ENCODE measurements around the gene FAM193B. TPM values are rescaled to one million over a fixed set of nuclear protein-coding genes. Genes with fewer than 3 reads are reported as not detected.

FAM193B gene
- total and polyA plus RNA-seq, 2 of the 13 experiments (the other 11 are each of a cell fraction or from before 2014, with no cell fraction given): 21.2 to 40.9 TPM

- TF ChIP-seq ZNF496 (CRISPR knock-in tag; IDR thresholded peaks at IDR 0.05; ENCODE audit: insufficient replicate concordance) (no peak), HOXA9 (CRISPR knock-in tag; IDR thresholded peaks at IDR 0.05; ENCODE audit: borderline replicate concordance) (0 out of 2 replicates have a peak, but pooled peaks have one; percentile 55), ZNF800 (CRISPR knock-in tag; IDR thresholded peaks at IDR 0.05) (peak; percentile 64; the same call in 1 of the 2 replicates), THAP7 (CRISPR knock-in tag; IDR thresholded peaks at IDR 0.05) (peak; percentile 9; the same call in 1 of the 2 replicates), MBD4 (IDR thresholded peaks at IDR 0.05; ENCODE audit: borderline replicate concordance, low read length) (no peak), BRF2 (CRISPR knock-in tag; IDR thresholded peaks at IDR 0.05) (peak; percentile 71; the same call in 1 of the 2 replicates), HMGXB3 (CRISPR knock-in tag; IDR thresholded peaks at IDR 0.05; ENCODE audit: borderline replicate concordance) (no peak), NFKB2 (CRISPR knock-in tag; IDR thresholded peaks at IDR 0.05; ENCODE audit: borderline replicate concordance) (peak; percentile 79; the same call in 1 of the 2 replicates), ZNF567 (CRISPR knock-in tag; IDR thresholded peaks at IDR 0.05; ENCODE audit: borderline replicate concordance) (0 out of 2 replicates have a peak, but pooled peaks have one; percentile 32), ZNF792 (CRISPR knock-in tag; IDR thresholded peaks at IDR 0.05) (peak; percentile 67), NFE2L2 (IDR thresholded peaks at IDR 0.05; ENCODE audit: low read length) (0 out of 2 replicates have a peak, but pooled peaks have one; percentile 1), ZNF503 (CRISPR knock-in tag; IDR thresholded peaks at IDR 0.05) (0 out of 2 replicates have a peak, but pooled peaks have one; percentile 16), CREB3 (CRISPR knock-in tag; IDR thresholded peaks at IDR 0.05) (no peak; the same call in 1 of the 2 replicates), KAT2B (IDR thresholded peaks at IDR 0.05; ENCODE audit: borderline replicate concordance, low read depth, low read length) (no peak), TOPORS (CRISPR knock-in tag; IDR thresholded peaks at IDR 0.05) (peak; percentile 85; the same call in 1 of the 2 replicates), ELF3 (CRISPR knock-in tag; IDR thresholded peaks at IDR 0.05) (peak; percentile 61; the same call in 1 of the 2 replicates)
These were observed 37.9 kb upstream of the FAM193B start, which contains the start of gene TMED9 (continued) for GRCh38 chr5:177592010-177592834.
